Chondrocyte (in vitro differentiated cells): ENCODE data around the gene CLEC4G. TPM values are rescaled to one million over a fixed set of nuclear protein-coding genes. Genes with fewer than 3 reads are reported as not detected.

Experiments used
- DNase-seq: peaks from one replicate; pipeline ENCODE4 v3.0.0; 2021; ENCODE audit warnings: mixed read lengths, low spot score
- H3K27ac Mint-ChIP-seq: one replicate; pipeline ENCODE4 v1.8.0; 2021; ENCODE audit warnings: mild to moderate bottlenecking, moderate library complexity, mixed read lengths; ENCODE audit not compliant: unreplicated experiment
- H3K27me3 Mint-ChIP-seq: 2 replicates; pipeline ENCODE4 v1.8.0; 2021; ENCODE audit warnings: low read depth, mixed read lengths
- H3K36me3 Mint-ChIP-seq: 2 replicates; pipeline ENCODE4 v1.8.0; 2021; ENCODE audit warnings: low read depth, mixed read lengths
- H3K4me1 Mint-ChIP-seq: 2 replicates; pipeline ENCODE4 v1.8.0; 2021; ENCODE audit warnings: low read depth, mild to moderate bottlenecking, mixed read lengths
- H3K4me3 Mint-ChIP-seq: one replicate; pipeline ENCODE4 v1.8.0; 2021; ENCODE audit warnings: mild to moderate bottlenecking, moderate library complexity, mixed read lengths; ENCODE audit not compliant: unreplicated experiment
- H3K9me3 Mint-ChIP-seq: 2 replicates; pipeline ENCODE4 v1.8.0; 2021; ENCODE audit warnings: low read depth, mixed read lengths
- CTCF ChIP-seq: fragments of 200-600 bp; sonication (generic); IDR thresholded peaks from 2 replicates; pipeline ENCODE4 v1.5.0; 2021; ENCODE audit warnings: antibody characterized with exemption, mild to moderate bottlenecking, moderate library complexity
- total RNA-seq: library from RNA; stranded (reverse); gene quantifications from 3 replicates; pipeline ENCODE4 v1.2.1, GENCODE V29; 2021

Gene CLEC4G
- total RNA-seq, 1 donor from 2014 or later, result not detected

- no peaks in the 10 kb centered on the region for H3K4me1 Mint-ChIP-seq
- H3K4me3 Mint-ChIP-seq, result no peak overlapping the region
- H3K36me3 Mint-ChIP-seq, result no peaks in the 10 kb centered on the region
- no peak for TF ChIP-seq CTCF
- H3K27me3 Mint-ChIP-seq, result peaks cover 21% of the 10 kb centered on the region
- no peaks in the 10 kb centered on the region for H3K9me3 Mint-ChIP-seq
- no peak for DNase-seq
- no peak overlapping the region for H3K27ac Mint-ChIP-seq
Measured at GRCh38 chr19:7705387-7706187, 26.3 kb downstream of the CLEC4G start.

- no peak overlapping the region for H3K4me3 Mint-ChIP-seq
- DNase-seq, result no peak
- TF ChIP-seq CTCF, result no peak
- no peaks in the 10 kb centered on the region for H3K4me1 Mint-ChIP-seq
- no peaks in the 10 kb centered on the region for H3K36me3 Mint-ChIP-seq
- H3K27me3 Mint-ChIP-seq, result peaks cover 24% of the 10 kb centered on the region
- H3K27ac Mint-ChIP-seq, result no peak overlapping the region
- no peaks in the 10 kb centered on the region for H3K9me3 Mint-ChIP-seq
Measured at GRCh38 chr19:7704280-7705060, 27.4 kb downstream of the CLEC4G start.

- no peak overlapping the region for H3K27ac Mint-ChIP-seq
- no peaks in the 10 kb centered on the region for H3K4me1 Mint-ChIP-seq
- H3K36me3 Mint-ChIP-seq, result no peaks in the 10 kb centered on the region
- TF ChIP-seq CTCF, result no peak
- H3K9me3 Mint-ChIP-seq, result no peaks in the 10 kb centered on the region
- H3K4me3 Mint-ChIP-seq, result no peak overlapping the region
- no peak for DNase-seq
- H3K27me3 Mint-ChIP-seq, result peaks cover 31% of the 10 kb centered on the region
Measured at GRCh38 chr19:7703332-7703731, 28.6 kb downstream of the CLEC4G start.

- no peak for DNase-seq
- H3K4me3 Mint-ChIP-seq, result no peak within 1 kb of the TSS
- H3K4me1 Mint-ChIP-seq, result no peaks in the 10 kb centered on the region
- no peaks in the 10 kb centered on the region for H3K9me3 Mint-ChIP-seq
- no peak for TF ChIP-seq CTCF
- peaks cover 32% of the 10 kb centered on the region for H3K27me3 Mint-ChIP-seq
- no peaks in the 10 kb centered on the region for H3K36me3 Mint-ChIP-seq
- no peak within 1 kb of the TSS for H3K27ac Mint-ChIP-seq
Measured at GRCh38 chr19:7701654-7702457, 30.1 kb downstream of the CLEC4G start, which contains the start of gene FCER2. Gene FCER2, minus strand, starts transcription at chr19:7702131. Its CDS starts 2,371 bp downstream, at chr19:7699760.
